C1 segment of cervical spinal cord (tissue), 14 donors: ENCODE data around the gene FLAD1.
"Not testable (repeated sequence)": the region's sequence is repeated elsewhere in the genome, so short reads cannot be mapped to it uniquely, and the experiment has no call there.

Experiments used
- DNase-seq, 14 donors: peaks; one replicate each; lab custom pipeline; 2025; lab: John Stamatoyannopoulos, UW

Gene FLAD1

GRCh38 chr1:154967331-154967950 lies 15.7 kb upstream of the FLAD1 start:
- no peak for DNase-seq

DNA sequence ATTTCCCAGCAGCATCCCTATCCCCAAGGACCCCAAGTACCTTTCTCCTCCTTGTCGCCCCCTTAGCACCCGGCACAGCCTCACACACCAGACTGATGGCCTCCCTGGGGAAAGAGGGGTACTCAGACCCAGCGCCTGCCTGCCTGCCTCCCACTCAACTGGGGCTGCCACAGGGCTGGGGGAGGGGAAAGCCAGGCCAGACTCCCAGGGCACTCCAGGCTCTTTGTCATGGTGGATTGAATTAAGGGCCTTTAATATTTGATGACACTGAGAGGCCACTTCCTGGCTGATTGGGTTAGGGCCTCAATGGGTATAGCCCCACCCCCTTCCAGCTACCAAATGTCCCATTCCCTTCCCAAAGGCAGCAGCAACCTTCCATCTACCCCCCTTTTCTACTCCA lies 14.4 kb upstream of the FLAD1 start:
- DNase-seq, result no peak

DNA sequence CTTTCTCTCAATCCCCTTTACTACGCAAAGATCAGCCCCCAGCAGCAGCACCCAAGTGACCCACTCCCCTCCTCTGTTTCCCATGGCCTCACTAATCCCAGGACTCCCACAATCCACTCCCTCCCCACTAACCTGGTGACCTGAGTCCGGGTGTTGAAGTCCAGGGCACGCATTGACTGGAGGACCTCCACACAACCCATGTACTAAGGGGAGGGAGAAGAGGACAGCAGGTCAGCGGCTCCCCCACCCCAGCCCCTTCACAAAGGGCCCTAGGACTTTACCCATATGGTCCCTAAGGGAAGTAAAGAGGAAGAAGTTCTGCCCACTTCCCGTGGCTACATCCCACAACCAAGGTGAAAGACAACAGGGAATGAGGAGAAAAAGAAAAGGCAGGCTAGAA lies 13.9 kb upstream of the FLAD1 start:
- DNase-seq, result no peak

DNA sequence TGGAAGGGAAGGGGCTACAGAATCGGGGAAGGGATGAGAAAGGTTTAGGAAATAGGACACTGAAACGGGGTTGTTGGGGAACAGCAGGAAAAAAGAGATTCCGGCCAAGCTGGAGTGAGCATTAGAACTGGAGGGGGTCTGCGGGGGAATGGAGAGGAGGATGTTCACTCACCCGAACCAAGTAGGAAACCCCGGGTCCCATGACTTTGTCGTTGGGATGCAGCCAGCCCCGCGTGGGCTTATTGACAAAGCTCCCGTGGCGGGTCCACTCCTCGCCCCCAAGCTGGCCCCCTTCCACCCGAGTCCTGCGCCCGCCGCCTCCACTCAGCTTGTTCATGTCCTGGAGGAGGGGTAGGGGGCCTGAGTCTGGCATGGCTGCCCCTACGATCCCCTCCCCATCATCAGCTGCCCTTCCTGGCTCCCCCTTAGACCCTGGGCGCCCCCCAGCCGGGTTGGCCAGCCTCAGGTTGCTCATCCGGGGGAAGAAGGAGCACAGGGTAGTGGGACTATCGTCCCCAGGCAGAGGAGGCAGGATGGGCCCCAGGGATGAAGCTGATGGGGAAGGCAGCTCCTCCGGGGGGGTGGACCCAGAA lies 13.2 kb upstream of the FLAD1 start:
- DNase-seq, result peak in 3 of 14 donors; percentile 21 to 60 (median 47)

- DNase-seq, result peak in 13 of 14 donors; percentile 20 to 95 (median 79)
Observed at GRCh38 chr1:154970631-154971340, 12.4 kb upstream of the FLAD1 start, which contains the start of gene SHC1. SHC1 (minus strand) TSS chr1:154970747; CDS start chr1:154970526, 221 bp downstream.

DNA sequence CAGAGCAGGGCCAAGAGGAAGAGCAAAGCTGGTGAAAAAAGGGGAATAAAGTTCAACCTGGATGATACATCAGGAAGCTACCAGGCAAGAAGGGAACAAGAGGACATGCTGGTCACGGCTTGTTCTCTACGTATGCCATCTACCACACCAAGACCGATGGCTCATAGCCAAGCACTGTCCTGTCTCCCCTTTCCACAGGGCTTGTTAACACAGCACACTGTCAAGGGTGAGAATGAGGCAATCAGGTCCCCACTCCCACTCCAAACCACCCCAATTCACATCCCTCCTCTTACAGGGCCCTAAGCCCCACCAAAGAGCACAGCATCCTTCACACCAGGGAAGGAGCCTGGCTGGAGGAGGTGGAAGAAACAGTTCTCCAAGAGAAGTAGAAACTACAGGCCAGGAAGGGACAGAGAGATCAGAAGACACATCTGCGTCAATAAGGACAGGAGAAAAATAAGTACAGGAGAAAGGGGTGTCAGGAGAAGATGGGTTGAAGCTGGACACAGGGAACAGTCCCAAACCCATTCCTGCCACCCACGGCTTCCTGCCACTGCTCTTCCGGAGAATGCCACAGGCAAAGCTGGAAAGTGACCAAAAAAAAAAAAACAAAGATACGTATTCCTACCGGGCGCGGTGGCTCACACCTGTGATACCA lies 11.7 kb upstream of the FLAD1 start:
- DNase-seq, result no peak

DNA sequence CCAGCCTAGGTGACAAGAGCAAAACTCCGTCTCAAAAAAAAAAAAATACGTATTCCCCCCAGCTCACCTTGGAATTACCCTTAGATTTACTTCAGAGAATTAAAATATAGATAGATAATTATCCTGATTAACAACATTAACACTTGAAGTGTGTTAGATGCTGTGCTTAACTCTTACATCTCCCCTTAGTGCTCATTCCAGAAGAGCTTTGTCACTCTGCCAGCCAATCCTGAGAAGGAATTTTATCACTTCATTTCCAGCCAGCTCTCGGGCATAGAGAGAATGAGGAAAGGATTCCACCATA lies 11.0 kb upstream of the FLAD1 start:
- no peak for DNase-seq

- DNase-seq, result peak in 6 of 14 donors; percentile 11 to 78 (median 28)
Observed at GRCh38 chr1:154972517-154973343, 10.4 kb upstream of the FLAD1 start.

- peak; percentile 16 to 86 (median 71) for DNase-seq
Observed at GRCh38 chr1:154973344-154974101, 9.6 kb upstream of the FLAD1 start.

- DNase-seq, result peak; percentile 89 to 100 (median 98)
Observed at GRCh38 chr1:154974102-154974807, 8.9 kb upstream of the FLAD1 start, which contains the start of gene CKS1B. CKS1B (plus strand) TSS chr1:154974681; CDS start chr1:154974746, 65 bp downstream.

DNA sequence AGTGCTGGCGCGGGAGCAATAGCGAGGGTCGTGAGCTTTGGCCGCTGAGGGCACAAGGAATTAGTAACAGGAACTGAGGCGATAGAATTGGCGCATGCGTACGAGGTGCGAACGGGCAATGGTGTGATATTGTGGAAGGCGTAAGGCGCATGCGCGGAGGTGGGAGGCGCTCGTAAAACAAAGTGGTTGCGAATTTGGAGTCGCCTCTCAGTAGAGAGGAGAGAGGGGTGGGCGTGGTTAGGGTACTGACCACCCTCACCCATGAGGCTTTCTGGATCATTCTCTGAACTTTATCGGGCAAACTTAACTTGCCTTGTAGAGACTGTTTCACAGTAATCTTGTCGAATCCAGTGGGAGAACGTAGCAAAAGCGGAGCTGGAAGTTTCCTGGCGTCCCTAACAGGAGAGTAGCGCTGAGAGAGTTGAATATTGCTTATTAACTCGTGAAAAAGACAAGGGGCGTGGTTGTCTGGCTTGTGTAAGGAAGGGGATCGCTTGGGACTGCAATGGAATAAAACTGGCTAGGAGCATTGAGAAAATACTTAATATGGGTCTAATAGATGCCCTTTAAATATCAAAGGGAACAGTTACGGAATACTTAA lies 8.2 kb upstream of the FLAD1 start:
- DNase-seq, result peak; percentile 84 to 99 (median 98)

GRCh38 chr1:154975409-154976059 lies 7.6 kb upstream of the FLAD1 start:
- peak in 8 of 14 donors; percentile 9 to 47 (median 22) for DNase-seq

- DNase-seq, result not testable (repeated sequence)
Observed at GRCh38 chr1:154977762-154978161, 5.4 kb upstream of the FLAD1 start.

DNA sequence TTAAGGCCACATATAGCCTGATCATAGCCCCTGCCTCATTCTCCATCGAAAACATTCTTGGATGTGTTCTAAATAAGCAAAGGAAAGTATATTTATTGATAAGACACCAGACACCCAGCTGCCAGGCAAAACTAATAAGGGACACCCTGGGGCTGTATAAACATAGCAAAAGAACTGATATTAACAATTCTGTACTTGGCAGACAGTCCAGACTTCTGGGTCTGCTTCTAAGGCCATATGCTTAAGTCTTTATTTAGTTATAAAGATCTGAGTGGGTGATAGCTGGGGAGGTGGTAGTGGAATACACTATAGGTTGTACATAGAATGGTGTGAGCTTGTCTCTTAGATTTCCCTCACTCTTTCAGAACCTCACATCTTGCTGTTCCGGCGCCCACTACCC lies 4.8 kb upstream of the FLAD1 start:
- no peak for DNase-seq

GRCh38 chr1:154982341-154982740 lies 803 bp upstream of the FLAD1 start:
- DNase-seq, result no peak

- no peak for DNase-seq
Observed at GRCh38 chr1:154983776-154984466, 777 bp downstream of the FLAD1 start.

GRCh38 chr1:154986736-154987135 lies 3.6 kb downstream of the FLAD1 start:
- not testable (repeated sequence) for DNase-seq

GRCh38 chr1:154987326-154987725 lies 4.2 kb downstream of the FLAD1 start:
- no peak for DNase-seq
